ELF-1 (cell line): ENCODE measurements around the gene SVEP1.
"Not testable (repeated sequence)": the region's sequence is repeated elsewhere in the genome, so short reads cannot be mapped to it uniquely, and the experiment has no call there.

Source experiments
- DNase-seq: peaks from one replicate; pipeline ENCODE4 v3.0.0-alpha.2; 2016; ENCODE audit warnings: low read depth, low spot score

SVEP1 gene

DNA sequence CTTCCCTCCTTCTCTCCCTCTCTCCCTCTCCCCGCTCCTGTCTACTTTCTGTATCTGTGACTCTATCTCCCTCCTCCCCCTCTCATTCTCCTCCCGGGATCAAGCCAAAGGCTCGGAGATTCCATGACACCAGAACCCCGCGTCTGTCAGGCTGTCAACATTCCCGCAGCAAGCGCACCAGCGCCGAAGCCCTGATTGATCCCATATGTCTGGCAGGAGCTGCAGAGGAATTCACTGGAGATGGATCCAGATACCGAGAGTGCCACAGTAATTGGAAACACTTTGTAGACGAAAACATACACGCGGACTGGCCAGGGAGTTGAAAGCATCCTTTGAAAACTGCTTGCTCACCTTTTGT, 300 bp upstream of the SVEP1 start:
- DNase-seq: peak; percentile 88

DNA sequence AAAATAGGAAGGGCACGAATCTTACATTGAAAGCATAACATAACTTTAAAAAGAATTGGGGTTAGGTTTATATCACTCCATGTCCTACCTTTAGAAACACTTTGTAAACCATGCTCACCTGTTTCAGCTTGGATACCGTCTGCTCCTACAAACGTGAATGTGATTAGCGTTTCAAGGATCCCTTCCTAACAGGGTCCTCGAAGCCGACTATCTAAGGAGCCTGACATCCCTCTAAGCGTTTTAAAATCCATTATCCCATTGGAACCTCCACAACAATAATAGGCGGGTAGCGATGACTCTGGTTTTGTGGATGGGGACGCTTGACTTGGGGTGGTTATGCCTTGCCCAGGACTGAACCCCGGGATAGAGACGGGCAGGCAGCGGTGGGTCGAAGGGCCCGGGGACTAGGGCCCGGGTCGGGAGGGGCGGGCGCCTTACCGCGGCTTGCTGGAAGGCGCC, 937 bp downstream of the SVEP1 start:
- no peak for DNase-seq

DNA sequence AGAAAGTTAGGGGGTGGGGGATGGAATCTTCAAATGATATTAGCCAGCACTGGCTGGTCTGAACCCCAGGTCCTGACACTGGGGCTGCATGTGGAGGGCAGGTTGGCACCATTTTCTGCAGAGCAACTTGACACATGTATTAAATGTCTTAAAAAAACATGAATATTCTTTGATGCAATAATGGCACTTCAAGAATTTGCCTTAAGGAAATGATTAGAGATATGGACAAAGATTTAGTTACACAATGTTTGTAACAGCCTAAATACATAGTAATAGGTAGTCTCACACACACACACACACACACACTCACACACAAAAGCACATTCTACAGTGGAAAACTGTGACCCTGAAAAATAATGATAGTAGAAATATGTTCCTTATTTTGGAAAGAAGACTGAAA, 3.6 kb downstream of the SVEP1 start:
- DNase-seq: no peak

DNA sequence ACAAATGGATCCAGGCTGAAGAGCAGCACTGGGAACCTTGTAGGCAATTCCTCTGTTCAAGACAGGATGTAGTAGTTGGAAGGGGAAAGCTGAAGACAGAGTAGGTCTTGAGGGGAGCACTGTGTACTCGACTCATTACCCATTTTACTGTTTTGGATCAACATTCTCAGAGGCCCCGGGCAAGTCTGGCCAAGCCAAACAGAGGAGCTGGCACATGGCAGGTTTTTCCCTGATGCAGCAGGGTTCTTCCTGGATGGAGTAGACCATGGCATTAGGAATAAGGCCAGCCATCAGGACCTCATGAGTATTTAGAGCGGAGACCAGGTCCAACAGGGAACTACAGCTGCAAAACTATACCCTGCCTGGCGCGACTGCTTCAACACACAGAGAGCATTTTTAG, 4.4 kb downstream of the SVEP1 start:
- DNase-seq: no peak

DNA sequence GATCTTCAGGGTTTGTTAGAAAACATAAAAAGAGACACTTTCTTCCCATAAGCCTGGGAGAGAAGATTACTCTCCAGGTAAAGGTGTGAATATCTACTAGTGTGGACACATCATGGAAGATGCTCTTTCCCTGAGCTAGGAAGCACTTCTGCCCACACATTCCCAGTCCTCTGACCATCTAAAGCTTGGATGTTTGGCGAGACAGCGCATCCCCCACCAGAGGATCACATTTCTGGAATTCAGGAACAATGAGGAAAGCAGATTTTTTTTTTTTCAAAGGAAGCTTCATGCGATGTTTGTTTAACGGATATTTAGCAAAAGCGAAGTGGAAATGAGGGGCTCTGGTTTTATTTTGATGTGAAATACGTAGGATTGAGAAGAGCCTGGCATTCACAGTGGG, 6.2 kb downstream of the SVEP1 start:
- DNase-seq: no peak

DNA sequence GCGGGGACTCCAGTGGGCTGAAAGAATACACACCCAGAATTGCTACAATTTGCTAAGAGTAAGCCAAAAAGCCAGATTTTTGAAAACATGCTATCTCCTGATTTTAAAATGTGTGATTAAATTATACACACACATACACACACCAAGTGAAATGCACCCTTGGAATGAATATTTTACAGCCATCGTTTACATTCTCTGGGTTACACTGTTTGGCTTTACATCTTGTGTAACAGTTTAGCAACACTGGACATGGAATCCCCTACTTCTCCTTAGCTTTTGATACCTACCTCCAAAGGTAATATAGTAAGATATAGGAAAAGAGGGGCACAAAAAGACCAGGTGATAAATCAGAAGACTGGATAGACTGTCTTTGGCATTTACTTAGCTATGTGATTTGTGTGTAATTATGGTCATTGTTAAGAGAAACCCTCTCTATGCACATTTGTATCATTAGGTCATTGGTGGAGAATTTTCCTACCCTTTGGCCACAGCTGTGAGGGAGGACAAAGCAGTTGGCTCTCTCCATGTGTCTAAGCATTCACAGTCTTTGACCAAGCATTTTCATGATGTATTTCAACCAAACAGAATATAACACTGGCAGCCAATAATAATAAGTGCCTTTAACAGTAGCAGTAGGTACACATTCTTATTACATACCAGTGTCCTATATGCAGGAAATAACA, 7.6 kb downstream of the SVEP1 start:
- DNase-seq: no peak

DNA sequence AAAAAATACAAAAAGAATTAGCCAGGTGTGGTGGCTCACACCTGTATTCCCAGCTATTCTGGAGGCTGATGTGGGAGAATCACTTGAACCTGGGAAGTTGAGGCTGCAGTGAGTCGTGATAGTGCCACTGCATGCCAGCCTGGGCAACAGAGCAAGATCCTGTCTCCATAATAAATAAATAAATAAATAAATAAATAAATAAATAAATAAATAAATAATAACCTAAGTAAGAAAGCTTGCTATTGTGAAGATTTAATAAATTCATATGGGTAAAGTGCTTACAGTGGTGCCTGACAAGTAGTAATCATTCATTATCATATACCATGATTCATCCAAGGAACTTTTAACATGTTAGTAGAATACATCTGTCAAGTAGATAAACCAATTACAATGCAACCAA, 13.4 kb downstream of the SVEP1 start:
- DNase-seq: no peak

DNA sequence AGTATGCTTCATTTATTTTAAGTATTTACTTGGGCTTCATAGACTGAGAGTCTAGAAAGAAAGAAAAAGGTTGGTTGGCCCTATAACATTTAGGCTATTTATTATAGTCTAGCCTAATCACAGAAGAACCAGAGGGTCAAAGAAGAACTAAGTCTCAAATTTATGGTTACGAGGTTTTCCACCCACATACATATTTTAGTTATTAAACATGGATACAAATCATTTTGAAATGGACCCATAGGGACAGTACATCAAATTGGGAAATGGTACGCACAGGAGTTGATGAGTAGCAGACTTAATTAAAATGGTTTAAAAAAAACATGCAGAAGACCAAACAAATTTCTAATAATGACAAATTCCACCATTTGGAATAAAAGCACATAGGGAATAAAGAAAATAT, 17.7 kb downstream of the SVEP1 start:
- no peak for DNase-seq

DNA sequence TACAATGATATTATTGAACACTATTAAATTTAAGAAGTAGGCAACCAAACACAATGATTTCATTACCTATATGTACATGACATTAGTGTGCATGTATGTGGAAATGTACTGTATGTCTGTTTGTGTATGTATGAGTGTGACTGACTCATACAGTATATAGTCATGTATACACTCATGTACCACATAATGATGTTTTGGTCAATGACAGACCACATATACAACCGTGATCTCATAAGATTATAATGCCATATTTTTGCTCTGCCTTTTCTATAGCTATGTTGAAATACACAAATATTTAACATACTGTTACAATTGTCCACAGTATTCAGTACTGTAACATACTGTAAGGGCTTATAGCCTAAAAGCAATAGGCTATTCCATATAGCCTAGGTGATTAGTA, 19.7 kb downstream of the SVEP1 start:
- DNase-seq: no peak

DNA sequence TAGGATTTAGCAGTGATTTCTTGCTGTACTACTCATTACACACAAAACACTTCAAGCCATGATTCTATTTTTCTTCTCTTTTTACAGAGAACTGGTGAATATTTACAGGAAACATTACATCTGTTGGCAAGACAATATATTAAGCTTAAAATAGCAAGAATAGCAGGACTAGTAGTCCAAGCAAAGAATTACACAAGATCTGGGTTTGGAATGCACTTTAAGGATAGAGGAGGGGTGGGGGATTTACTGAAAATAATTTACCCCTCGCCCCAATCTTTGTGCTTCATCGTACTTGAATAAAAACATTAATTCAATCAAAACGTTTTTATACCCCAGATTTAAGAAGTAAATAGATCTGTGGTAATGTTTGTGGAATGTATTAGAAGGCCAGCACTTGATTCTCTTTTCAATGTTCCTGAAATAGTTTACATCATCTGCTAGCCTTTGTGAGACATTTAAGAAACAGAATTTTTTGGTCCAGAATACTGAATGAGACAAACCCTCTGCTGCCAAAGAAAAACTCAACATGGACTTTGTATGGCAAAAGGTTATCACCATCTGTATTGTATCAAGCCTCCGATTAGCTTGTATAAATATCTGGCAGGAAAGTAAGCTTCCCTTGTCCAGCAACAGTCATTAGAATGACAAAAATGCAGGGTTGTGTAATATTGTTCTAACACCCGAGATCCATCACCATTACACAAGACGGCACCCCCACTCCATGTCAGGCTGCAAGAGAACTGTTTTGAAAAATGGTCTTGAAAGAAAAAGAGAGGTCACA, 23.8 kb downstream of the SVEP1 start:
- DNase-seq: no peak

DNA sequence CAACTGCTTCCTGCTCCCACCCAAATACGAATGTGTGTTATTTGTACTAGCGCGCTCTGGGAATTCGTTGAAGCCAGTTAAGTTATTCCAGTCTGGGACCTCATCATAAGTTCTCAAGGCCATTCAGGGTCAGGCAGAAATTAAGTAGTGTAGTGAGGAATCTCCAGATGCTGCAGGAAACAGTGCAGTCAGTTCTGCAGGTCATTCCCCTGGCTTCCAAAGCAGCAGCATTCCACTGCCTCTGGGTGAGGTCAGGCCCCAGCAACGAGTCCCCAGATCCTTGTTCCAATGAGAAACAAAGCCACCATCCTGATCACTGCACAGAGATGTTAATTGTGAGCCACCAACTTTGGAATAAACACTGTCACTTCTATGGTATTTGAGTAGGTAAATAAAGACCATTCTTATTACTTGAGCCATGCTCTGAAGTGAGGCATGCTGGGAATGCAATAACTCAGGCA, 33.1 kb downstream of the SVEP1 start:
- peak; percentile 4 for DNase-seq

DNA sequence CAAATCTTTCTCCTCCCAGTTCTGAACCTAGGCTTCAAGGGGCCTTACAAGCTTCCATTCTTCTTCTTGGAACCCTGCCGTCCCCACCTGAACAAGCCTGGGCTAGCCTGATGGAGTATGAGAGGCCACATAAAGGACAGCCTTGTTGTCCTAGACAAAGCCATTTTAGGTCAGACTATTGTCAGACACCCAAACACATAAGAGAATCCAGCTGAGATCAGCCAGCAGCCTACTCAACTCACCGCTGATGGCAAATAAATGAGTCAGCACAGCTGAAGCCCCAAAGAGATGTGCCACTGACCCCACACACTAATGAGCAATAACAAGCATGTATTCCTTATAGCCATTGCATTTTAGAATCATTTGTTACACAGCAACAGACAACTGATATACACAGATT, 33.8 kb downstream of the SVEP1 start:
- no peak for DNase-seq

DNA sequence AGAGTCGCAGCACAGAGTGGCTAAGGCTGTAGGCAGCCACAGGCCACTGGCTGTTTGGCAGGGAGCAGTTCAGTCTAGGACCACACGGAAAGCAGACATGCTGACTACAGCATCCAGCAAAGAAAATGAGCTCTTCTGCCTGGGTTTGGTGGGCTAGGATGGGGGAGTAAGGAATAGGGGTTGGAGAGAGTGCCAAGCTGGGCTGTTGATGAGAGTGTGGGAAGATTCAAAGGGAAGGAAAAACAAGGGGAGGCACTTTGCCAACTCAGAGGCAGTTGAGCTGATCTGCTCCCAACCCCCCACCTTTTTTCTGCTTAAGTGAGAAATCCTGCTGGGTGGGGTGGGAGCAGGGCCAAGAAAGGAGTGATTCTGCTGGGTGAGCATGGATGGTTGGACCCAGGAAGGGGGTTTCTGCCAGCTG, 35.9 kb downstream of the SVEP1 start:
- no peak for DNase-seq

DNA sequence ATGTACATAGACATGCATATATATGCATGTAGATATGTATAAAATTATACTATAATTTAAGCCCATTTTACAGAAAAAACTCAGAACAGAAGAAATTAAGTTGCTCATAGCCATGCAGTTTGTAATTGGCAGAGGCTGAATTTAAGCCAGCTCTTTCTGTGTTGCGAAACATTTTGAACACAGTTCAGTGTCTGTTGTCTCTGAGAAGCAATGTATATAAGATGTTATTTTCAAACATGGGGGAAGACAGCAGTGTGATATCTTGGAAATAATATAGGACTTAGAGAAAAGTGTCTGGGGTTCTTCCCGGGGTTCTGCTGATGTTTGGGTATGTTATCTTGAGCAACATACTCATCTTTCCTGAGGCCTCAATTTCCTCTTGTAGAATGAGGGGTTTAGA, 37.6 kb downstream of the SVEP1 start:
- DNase-seq: no peak

DNA sequence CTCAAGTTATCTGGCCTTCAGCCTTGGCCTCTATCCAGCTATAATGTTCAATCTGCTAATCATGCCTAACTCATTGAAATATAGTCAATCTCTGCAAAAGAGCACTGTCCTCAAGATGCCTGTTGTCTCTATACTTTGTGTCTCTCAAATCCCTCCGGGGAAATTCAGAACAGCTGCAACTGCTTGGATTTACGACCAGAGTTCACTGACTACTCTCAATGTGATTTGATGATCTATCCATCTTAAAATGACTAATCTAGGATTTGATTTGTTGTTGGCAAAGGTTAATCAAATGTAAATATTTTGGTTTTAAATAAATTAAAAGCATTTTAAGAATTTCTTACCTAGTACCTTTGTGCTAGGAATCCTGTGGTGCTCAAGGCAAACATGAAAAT, 40.9 kb downstream of the SVEP1 start:
- DNase-seq: no peak

DNA sequence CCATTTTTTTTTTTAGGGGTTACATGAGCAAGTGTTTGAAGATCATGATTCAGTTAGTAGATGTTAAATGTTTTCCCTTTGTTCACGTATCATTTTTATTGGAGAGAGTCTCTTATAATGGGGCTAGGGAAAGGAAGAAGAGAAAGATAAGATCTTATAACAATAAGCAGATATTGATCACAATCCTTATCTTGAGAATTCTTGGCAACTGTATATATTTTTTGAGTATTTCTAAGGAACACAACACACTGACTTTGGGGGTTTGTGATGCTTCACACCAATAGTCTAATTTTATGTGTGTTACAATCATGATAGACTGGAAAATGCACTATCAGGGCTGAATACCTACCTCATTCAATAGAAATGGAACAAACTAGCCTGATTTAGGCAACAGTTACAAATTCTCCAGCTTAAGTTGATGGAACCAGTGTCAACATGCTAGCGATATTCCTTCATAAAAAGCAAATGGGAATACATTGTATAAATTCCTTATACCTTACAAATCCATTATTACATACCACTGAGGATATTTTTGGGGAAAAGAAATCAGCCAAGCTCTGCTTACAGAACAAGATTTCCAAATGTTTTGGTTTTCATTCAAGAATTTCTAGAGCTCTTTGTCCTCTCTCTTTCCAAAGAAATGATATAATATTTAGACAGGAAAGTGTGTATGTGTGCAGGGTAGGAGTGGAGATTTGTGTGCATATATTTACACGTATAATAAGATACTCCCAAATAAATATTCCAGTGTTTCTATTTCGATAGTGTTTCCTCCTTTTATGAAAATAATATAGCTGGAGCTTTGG, 41.5 kb downstream of the SVEP1 start:
- no peak for DNase-seq

DNA sequence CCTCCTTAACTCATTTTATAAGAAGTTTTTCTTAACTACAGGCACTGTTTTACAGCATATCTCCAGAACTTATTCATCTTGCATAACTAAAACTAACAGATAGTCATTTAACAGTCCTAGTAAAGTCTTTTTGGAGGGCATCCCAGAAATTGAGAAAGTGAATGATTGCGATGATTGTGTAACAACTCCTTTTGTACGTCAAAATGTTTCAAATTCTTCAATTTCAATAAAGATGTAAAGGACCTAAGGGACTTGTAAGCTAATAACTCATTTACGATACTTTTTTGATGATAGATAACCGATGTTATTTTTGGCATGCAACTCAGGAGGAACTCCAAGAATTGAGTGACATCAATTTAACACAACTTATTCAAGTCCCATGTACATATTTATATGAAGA, 42.7 kb downstream of the SVEP1 start:
- no peak for DNase-seq

DNA sequence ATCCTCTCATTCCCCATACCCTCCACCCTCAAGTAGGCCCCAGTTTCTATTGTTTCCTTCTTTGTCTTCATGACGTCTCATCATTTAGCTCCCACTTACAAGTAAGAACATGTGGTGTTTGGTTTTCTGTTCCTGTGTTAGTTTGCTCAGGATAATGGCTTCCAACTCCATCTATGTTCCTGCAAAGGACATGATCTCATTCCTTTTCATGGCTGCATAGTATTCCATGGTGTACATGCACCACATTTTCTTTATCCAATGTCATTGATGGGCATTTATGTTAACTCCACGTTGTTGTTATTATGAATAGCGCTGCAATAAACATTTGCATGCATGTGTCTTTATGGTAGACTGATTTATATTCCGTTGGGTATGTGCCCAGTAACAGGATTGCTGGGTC, 45.4 kb downstream of the SVEP1 start:
- DNase-seq: not testable (repeated sequence)

DNA sequence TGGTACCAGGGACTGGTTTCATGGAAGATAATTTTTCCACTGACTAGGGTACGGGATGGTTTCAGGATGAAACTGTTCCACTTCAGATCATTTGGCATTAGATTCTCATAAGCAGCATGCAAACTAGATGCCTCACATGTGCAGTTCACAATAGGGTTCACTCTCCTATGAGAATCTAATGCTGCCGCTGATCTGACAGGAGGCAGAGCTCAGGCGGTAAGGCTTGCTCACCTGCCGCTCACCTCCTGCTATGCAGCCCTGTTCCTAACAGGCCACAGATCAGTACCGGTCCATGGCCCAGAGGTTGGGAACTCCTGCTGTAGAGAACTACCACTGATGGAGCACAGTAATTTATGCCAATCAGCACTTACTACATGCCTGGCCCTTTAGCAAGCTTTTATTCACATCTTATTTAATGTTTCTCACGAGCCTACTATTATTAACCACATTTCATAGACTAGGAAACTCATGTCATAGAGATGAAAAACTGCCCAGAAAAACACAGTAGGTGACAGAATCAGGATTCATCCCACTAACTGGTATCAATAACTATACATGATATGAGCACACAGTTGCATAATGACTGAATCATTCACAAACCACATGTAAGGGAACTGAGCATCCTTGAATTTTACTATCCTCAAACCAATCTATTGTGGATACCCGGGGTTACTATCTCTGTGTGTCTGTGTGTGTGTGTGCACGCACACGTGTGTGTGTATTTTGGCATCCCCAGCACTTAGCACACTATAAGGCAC, 46.5 kb downstream of the SVEP1 start:
- no peak for DNase-seq

DNA sequence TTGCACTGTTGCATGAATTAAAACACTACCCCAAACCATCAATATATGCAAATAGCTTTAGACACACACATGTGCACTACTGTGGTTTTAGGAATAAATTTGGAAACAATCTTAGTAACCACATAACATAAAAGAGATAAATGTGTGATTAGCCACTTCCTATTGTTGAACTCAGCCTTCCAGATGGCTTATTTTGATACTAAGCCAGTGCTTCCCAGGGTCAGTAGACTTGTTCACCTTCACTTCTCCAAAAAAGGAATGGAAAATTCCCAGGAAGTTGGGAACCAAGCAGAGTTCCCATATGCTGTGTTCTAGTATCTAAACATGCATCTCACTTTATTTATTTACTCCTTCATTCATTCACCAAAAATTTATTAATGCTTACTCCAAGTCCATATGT, 47.8 kb downstream of the SVEP1 start:
- DNase-seq: no peak

DNA sequence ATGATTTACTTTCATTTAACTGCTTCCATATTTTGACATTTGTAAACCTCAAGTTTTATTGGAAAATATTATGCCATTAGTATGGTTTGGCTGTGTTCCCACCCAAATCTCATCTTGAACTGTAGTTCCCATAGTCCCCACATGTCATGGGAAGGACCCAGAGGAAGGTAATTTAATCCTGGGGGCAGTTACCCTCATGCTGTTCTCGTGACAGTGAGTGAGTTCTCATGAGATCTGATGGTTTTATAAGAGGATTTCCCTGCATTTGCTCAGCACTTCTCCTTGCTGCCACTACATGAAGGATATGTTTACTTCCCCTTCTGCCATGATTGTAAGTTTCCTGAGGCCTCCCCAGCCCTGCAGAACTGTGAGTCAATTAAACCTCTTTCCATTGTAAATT, 48.3 kb downstream of the SVEP1 start:
- DNase-seq: not testable (repeated sequence)

DNA sequence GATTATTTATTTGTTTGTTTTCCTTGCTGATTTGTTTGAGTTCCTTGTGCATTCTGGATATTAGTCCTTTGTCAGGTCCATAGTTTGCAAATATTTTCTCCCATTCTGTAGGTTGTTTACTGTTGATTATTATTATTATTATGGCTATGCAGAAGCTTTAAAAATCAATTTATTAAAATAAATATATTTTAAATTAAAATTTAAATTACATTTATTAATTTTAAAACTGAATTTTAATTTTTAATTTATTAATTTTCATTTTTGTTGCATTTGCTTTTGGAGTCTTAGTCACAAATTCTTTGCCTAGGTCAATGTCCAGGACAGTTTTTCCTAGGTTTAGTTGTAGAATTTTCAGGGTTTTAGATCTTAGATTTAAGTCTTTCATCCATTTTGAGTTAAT, 50.9 kb downstream of the SVEP1 start:
- no peak for DNase-seq
